GM12878 (cell line): Measurements from ENCODE around the gene PARK7.

Experiments used
- BHLHE40 ChIP-seq, 2 experiments: fragments of 450-650 bp in 1 of 2; IDR thresholded peaks; 2 replicates each; pipeline ENCODE4 v1.6.1; 2011 to 2017; ENCODE audit warnings: low read depth in 2 of 2, borderline replicate concordance in 1 of 2, improper control_type of control experiment in 1 of 2, low read length in 1 of 2, mild to moderate bottlenecking in 1 of 2
- EP300 ChIP-seq, 2 experiments: fragments of 150-350 bp in 1 of 2; IDR thresholded peaks; 2 replicates each; pipeline ENCODE4 v1.6.1; 2011 to 2012; ENCODE audit warnings: low read depth in 2 of 2, low read length in 2 of 2, borderline replicate concordance in 1 of 2, improper control_type of control experiment in 1 of 2, inconsistent platforms in 1 of 2; ENCODE audit not compliant: control insufficient read depth in 1 of 2
- ESRRA ChIP-seq: IDR thresholded peaks from 2 replicates; pipeline ENCODE4 v1.6.1; 2012; ENCODE audit warnings: mild to moderate bottlenecking, low read length, improper control_type of control experiment
- MYC ChIP-seq: IDR thresholded peaks from 2 replicates; pipeline ENCODE4 v1.6.1; 2011; ENCODE audit warnings: mild to moderate bottlenecking, low read length, moderate library complexity, inconsistent platforms; ENCODE audit not compliant: insufficient read depth, insufficient replicate concordance, insufficient read length, severe bottlenecking
- POLR2AphosphoS5 ChIP-seq: IDR thresholded peaks from 2 replicates; pipeline ENCODE4 v1.6.1; 2011; ENCODE audit warnings: mild to moderate bottlenecking, low read length, inconsistent platforms
- RCOR1 ChIP-seq: conservative IDR thresholded peaks from 2 replicates; pipeline ENCODE4 v1.6.1; 2012; ENCODE audit warnings: low read depth, low read length, improper control_type of control experiment
- RFX5 ChIP-seq: IDR thresholded peaks from 2 replicates; pipeline ENCODE4 v1.6.1; 2011; ENCODE audit warnings: low read depth, low read length, improper control_type of control experiment
- ZZZ3 ChIP-seq: IDR thresholded peaks from 2 replicates; pipeline ENCODE4 v1.6.1; 2011; ENCODE audit warnings: low read depth; ENCODE audit not compliant: control insufficient read depth, insufficient read length
- TF ChIP-seq, protein P1 (sequence below), 3 experiments: IDR thresholded peaks in 2 of 3; conservative IDR thresholded peaks in 1 of 3; 2 replicates each; pipeline ENCODE4 v1.5.1; 2011; ENCODE audit warnings: low read depth in 3 of 3, low read length in 3 of 3, mild to moderate bottlenecking in 3 of 3, control low read depth in 2 of 3, moderate library complexity in 2 of 3, inconsistent platforms in 1 of 3, mixed read lengths in 1 of 3; ENCODE audit not compliant: control insufficient read depth in 2 of 3, insufficient read depth in 1 of 3; ENCODE audit errors: extremely low read depth in 1 of 3
- TF ChIP-seq, protein P2 (sequence below): fragments of 450-650 bp; IDR thresholded peaks from 2 replicates; pipeline ENCODE4 v1.6.1; 2017; ENCODE audit warnings: mild to moderate bottlenecking
- TF ChIP-seq, protein P3 (sequence below): IDR thresholded peaks from 2 replicates; pipeline ENCODE4 v1.6.1; 2012; ENCODE audit warnings: low read depth, low read length, improper control_type of control experiment
- TF ChIP-seq, protein P4 (sequence below): IDR thresholded peaks from 2 replicates; pipeline ENCODE4 v1.6.1; 2012; ENCODE audit warnings: mild to moderate bottlenecking, low read depth, low read length

DNA sequence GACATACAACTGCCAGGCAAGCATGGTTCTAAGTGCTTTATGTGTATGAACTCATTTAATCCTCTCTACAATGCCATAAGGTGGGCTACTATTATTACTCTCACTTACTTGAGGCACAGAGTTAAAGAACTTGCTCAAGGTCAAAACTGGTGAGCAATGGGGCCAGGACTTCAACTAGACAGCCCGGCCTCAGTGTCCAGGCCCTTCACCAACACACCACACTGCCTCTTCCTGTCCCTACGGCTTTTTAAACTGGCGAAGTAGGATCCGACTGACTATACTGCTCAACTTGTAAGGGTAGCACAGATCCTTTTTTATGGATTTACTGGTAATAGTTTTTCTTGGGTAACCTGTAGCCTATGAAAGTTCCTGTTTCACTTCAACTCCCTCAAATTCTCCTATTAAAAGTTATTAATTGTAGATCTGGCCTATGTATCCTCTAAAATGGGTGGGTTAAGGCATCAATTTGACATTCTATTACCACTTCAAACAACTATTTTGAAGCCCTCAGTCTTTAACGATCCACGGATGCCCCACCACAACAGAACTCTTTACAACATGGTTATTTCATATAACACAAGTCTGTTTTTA lies 60.3 kb downstream of the PARK7 start:
- TF ChIP-seq RCOR1, result no peak
- TF ChIP-seq, protein P1, sequence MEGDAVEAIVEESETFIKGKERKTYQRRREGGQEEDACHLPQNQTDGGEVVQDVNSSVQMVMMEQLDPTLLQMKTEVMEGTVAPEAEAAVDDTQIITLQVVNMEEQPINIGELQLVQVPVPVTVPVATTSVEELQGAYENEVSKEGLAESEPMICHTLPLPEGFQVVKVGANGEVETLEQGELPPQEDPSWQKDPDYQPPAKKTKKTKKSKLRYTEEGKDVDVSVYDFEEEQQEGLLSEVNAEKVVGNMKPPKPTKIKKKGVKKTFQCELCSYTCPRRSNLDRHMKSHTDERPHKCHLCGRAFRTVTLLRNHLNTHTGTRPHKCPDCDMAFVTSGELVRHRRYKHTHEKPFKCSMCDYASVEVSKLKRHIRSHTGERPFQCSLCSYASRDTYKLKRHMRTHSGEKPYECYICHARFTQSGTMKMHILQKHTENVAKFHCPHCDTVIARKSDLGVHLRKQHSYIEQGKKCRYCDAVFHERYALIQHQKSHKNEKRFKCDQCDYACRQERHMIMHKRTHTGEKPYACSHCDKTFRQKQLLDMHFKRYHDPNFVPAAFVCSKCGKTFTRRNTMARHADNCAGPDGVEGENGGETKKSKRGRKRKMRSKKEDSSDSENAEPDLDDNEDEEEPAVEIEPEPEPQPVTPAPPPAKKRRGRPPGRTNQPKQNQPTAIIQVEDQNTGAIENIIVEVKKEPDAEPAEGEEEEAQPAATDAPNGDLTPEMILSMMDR (IDR thresholded peaks at IDR 0.05 in 2 of 3, conservative IDR thresholded peaks at IDR 0.05 in 1 of 3; ENCODE audit: control insufficient read depth in 2 of 3, extremely low read depth in 1 of 3, insufficient read depth in 1 of 3, low read depth in 3 of 3, low read length in 3 of 3), result no peak
- TF ChIP-seq, protein P2, sequence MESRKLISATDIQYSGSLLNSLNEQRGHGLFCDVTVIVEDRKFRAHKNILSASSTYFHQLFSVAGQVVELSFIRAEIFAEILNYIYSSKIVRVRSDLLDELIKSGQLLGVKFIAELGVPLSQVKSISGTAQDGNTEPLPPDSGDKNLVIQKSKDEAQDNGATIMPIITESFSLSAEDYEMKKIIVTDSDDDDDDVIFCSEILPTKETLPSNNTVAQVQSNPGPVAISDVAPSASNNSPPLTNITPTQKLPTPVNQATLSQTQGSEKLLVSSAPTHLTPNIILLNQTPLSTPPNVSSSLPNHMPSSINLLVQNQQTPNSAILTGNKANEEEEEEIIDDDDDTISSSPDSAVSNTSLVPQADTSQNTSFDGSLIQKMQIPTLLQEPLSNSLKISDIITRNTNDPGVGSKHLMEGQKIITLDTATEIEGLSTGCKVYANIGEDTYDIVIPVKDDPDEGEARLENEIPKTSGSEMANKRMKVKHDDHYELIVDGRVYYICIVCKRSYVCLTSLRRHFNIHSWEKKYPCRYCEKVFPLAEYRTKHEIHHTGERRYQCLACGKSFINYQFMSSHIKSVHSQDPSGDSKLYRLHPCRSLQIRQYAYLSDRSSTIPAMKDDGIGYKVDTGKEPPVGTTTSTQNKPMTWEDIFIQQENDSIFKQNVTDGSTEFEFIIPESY, result no peak
- TF ChIP-seq MYC, result no peak
- TF ChIP-seq, protein P3, sequence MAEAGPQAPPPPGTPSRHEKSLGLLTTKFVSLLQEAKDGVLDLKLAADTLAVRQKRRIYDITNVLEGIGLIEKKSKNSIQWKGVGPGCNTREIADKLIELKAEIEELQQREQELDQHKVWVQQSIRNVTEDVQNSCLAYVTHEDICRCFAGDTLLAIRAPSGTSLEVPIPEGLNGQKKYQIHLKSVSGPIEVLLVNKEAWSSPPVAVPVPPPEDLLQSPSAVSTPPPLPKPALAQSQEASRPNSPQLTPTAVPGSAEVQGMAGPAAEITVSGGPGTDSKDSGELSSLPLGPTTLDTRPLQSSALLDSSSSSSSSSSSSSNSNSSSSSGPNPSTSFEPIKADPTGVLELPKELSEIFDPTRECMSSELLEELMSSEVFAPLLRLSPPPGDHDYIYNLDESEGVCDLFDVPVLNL, result no peak
- TF ChIP-seq RFX5, result no peak
- no peak for TF ChIP-seq EP300 (IDR thresholded peaks at IDR 0.05; ENCODE audit: borderline replicate concordance in 1 of 2, control insufficient read depth in 1 of 2, low read depth in 2 of 2, low read length in 2 of 2)
- TF ChIP-seq ESRRA, result no peak
- TF ChIP-seq, protein P4, sequence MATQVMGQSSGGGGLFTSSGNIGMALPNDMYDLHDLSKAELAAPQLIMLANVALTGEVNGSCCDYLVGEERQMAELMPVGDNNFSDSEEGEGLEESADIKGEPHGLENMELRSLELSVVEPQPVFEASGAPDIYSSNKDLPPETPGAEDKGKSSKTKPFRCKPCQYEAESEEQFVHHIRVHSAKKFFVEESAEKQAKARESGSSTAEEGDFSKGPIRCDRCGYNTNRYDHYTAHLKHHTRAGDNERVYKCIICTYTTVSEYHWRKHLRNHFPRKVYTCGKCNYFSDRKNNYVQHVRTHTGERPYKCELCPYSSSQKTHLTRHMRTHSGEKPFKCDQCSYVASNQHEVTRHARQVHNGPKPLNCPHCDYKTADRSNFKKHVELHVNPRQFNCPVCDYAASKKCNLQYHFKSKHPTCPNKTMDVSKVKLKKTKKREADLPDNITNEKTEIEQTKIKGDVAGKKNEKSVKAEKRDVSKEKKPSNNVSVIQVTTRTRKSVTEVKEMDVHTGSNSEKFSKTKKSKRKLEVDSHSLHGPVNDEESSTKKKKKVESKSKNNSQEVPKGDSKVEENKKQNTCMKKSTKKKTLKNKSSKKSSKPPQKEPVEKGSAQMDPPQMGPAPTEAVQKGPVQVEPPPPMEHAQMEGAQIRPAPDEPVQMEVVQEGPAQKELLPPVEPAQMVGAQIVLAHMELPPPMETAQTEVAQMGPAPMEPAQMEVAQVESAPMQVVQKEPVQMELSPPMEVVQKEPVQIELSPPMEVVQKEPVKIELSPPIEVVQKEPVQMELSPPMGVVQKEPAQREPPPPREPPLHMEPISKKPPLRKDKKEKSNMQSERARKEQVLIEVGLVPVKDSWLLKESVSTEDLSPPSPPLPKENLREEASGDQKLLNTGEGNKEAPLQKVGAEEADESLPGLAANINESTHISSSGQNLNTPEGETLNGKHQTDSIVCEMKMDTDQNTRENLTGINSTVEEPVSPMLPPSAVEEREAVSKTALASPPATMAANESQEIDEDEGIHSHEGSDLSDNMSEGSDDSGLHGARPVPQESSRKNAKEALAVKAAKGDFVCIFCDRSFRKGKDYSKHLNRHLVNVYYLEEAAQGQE, result no peak
- TF ChIP-seq BHLHE40 (IDR thresholded peaks at IDR 0.05; ENCODE audit: borderline replicate concordance in 1 of 2, low read depth in 2 of 2, low read length in 1 of 2), result no peak
- TF ChIP-seq ZZZ3, result no peak
- TF ChIP-seq POLR2AphosphoS5, result no peak
